ENCODE data around the gene CFDP1. TPM values are rescaled to one million over a fixed set of nuclear protein-coding genes. Genes with fewer than 3 reads are reported as not detected.

The CFDP1 gene
- total RNA-seq, 1 donor from 2014 or later: 117 TPM

GRCh38 chr16:75252049-75252864 lies 181.0 kb downstream of the CFDP1 start:
- peak overlapping the region; percentile 17 for H3K4me3 ChIP-seq (ENCODE audit: low read depth, low read length)

GRCh38 chr16:75251280-75252048 lies 181.8 kb downstream of the CFDP1 start, which contains the start of gene BCAR1:
TSS of gene BCAR1 (minus strand) at chr16:75251624. CDS start at chr16:75251482, 142 bp downstream.
- no peak for TF ChIP-seq CTCF (conservative IDR thresholded peaks at IDR 0.05; ENCODE audit: low read depth, low read length)
- no peak for DNase-seq (ENCODE audit: low read depth)

More at GRCh38 chr16:75252049-75252864, 181.0 kb downstream of the CFDP1 start:
- no peak for TF ChIP-seq CTCF (conservative IDR thresholded peaks at IDR 0.05; ENCODE audit: low read depth, low read length)
- DNase-seq (ENCODE audit: low read depth): no peak

GRCh38 chr16:75250809-75251279 lies 182.5 kb downstream of the CFDP1 start:
- peak overlapping the region; percentile 96 for H3K4me3 ChIP-seq (ENCODE audit: low read depth, low read length)
- no peak for DNase-seq (ENCODE audit: low read depth)
- TF ChIP-seq CTCF (conservative IDR thresholded peaks at IDR 0.05; ENCODE audit: low read depth, low read length): no peak

More at GRCh38 chr16:75251280-75252048, 181.8 kb downstream of the CFDP1 start, which contains the start of gene BCAR1:
- H3K4me3 ChIP-seq (ENCODE audit: low read depth, low read length): peak within 1 kb of the TSS; percentile 96

DNA sequence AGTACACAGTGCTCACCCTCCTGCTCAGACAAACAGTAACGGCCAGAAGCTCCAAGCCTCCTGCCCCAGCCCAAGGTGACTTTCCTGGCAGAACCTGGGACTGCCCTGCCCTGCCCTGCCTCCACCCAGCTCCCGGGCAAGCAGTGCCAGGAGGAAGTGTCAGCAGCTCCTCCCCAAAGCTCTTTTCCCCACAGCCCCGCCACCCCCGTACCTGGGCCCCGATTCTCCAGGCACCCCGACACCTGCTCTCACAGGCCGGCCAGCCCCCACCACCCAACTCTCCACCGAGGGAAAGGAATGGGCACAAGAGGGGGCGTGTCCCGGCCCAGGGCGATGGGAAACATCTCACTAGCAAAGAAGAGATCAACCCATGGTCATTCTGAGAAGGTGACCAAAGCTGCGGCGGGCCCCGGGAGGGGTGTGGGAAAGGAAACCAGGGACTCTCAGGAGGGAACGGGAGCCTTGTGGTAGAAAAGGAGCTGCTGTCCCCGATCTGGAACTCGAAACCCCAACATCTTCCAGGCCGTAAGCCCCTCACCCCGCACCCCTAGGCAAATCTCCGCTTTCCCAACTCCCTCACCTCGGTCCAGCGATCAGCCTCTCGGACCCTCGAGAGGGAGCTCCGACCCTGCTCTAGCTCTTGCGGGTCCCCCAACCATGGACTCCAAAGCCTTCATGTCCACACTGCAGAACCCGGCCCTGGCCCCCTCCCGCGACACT lies 183.1 kb downstream of the CFDP1 start:
- peak overlapping the region; percentile 96 for H3K4me3 ChIP-seq (ENCODE audit: low read depth, low read length)
- TF ChIP-seq CTCF (conservative IDR thresholded peaks at IDR 0.05; ENCODE audit: low read depth, low read length): no peak
- DNase-seq (ENCODE audit: low read depth): no peak

- peak overlapping the region; percentile 96 for H3K4me3 ChIP-seq (ENCODE audit: low read depth, low read length)
- DNase-seq (ENCODE audit: low read depth): no peak
- TF ChIP-seq CTCF (conservative IDR thresholded peaks at IDR 0.05; ENCODE audit: low read depth, low read length): no peak
Measured at GRCh38 chr16:75249441-75249840, 183.9 kb downstream of the CFDP1 start.

- no peak for TF ChIP-seq CTCF (conservative IDR thresholded peaks at IDR 0.05; ENCODE audit: low read depth, low read length)
- peak overlapping the region; percentile 96 for H3K4me3 ChIP-seq (ENCODE audit: low read depth, low read length)
- no peak for DNase-seq (ENCODE audit: low read depth)
Measured at GRCh38 chr16:75248536-75249380, 184.5 kb downstream of the CFDP1 start.
